Esophagus muscularis mucosa (tissue), 4 donors: ENCODE measurements around the gene RGS19. TPM values are rescaled to one million over a fixed set of nuclear protein-coding genes. Genes with fewer than 3 reads are reported as not detected.

Experiments
- DNase-seq: peaks from one replicate; pipeline ENCODE4 v3.0.0-alpha.2; 2017; ENCODE audit errors: extremely low spot score
- H3K27ac ChIP-seq, 4 donors: fragments of 200-600 bp; sonication (generic); replicated peaks in 1 of 4; 1 replicate in 3 of 4; 2 replicates in 1 of 4; pipeline ENCODE4 v1.5.1; 2016 to 2019; ENCODE audit warnings: mild to moderate bottlenecking in 1 of 4
- H3K27me3 ChIP-seq, 4 donors: fragments of 200-600 bp; sonication (generic); one replicate each; pipeline versions ENCODE4 v1.5.1 to v1.6.0; 2016 to 2019
- H3K36me3 ChIP-seq, 4 donors: fragments of 200-600 bp; sonication (generic); one replicate each; pipeline ENCODE4 v1.5.1; 2016 to 2019
- H3K4me1 ChIP-seq, 4 donors: fragments of 200-600 bp; sonication (generic); one replicate each; pipeline ENCODE4 v1.5.1; 2016 to 2019
- H3K4me3 ChIP-seq, 4 donors: fragments of 200-600 bp; sonication (generic); 1 replicate in 2 of 4; 2 replicates in 2 of 4; pipeline ENCODE4 v1.5.1; 2016 to 2019; ENCODE audit warnings: mild to moderate bottlenecking in 4 of 4, moderate library complexity in 1 of 4
- H3K9me3 ChIP-seq, 4 donors: fragments of 200-600 bp; sonication (generic); 1 replicate in 3 of 4; 2 replicates in 1 of 4; pipeline ENCODE4 v1.5.1; 2016 to 2019
- CTCF ChIP-seq, 3 experiments: fragments of 200-600 bp in 2 of 3; fragments of 450-650 bp in 1 of 3; sonication (generic) in 2 of 3; IDR thresholded peaks; one replicate each; pipeline ENCODE4 v1.5.1; 2017 to 2019; ENCODE audit warnings: antibody characterized with exemption in 3 of 3, mild to moderate bottlenecking in 2 of 3, moderate library complexity in 1 of 3
- EP300 ChIP-seq: sonication (generic); formaldehyde crosslinking; IDR thresholded peaks from one replicate; pipeline ENCODE4 v1.6.1; 2017; ENCODE audit warnings: antibody characterized with exemption
- POLR2A ChIP-seq: fragments of 450-650 bp; IDR thresholded peaks from one replicate; pipeline ENCODE4 v1.6.1; 2017; ENCODE audit warnings: antibody characterized with exemption, moderate library complexity, mild to moderate bottlenecking, low read depth
- POLR2AphosphoS5 ChIP-seq, 2 donors: sonication (generic); formaldehyde crosslinking; IDR thresholded peaks; one replicate each; pipeline ENCODE4 v1.6.1; 2017; ENCODE audit warnings: antibody characterized with exemption in 2 of 2
- WGBS: methylation state at CpG from one replicate; pipeline ENCODE4 v1.1.5; 2018; 5-methylcytosine and 5-hydroxymethylcytosine counted together
- intact Hi-C: fragments of 100-400 bp; cut with DNase I; formaldehyde crosslinking; loops from one replicate; pipeline ENCODE4 v1.15.1; 2023
- total RNA-seq, 4 donors: library from RNA; depleted of rRNA; stranded (reverse); fragments of >200 nt; gene quantifications; one replicate each; pipeline versions ENCODE4 v1.1.0 to v1.2.1, GENCODE V29; 2016

The RGS19 gene
- total RNA-seq, 4 donors from 2014 or later: 11.4 to 17.7 (median 12.7) TPM

GRCh38 chr20:64110411-64111068 is 31.2 kb upstream of the RGS19 start:
- WGBS: 95% methylated on average over 4 of the region's 10 CpGs
- no peak overlapping the region for H3K27ac ChIP-seq
- H3K4me3 ChIP-seq: no peak overlapping the region
- H3K9me3 ChIP-seq: no peaks in the 10 kb centered on the region
- TF ChIP-seq EP300: no peak
- TF ChIP-seq CTCF (IDR thresholded peaks at IDR 0.05): no peak
- TF ChIP-seq POLR2A: no peak
- no peak for TF ChIP-seq POLR2AphosphoS5 (IDR thresholded peaks at IDR 0.05)
- intact Hi-C loops: no loop called here
- peaks cover 0 to 32% (median 0%) of the 10 kb centered on the region in 4 donors for H3K27me3 ChIP-seq
- no peak for DNase-seq
- H3K36me3 ChIP-seq: no peaks in the 10 kb centered on the region
- H3K4me1 ChIP-seq: no peaks in the 10 kb centered on the region

- no peak for DNase-seq
- Histone ChIP-seq H3K4me1 (no peaks in the 10 kb centered on the region), H3K4me3 (no peak overlapping the region), H3K27ac (no peak overlapping the region), H3K27me3 (peaks cover 0 to 36% (median 0%) of the 10 kb centered on the region in 4 donors), H3K9me3 (no peaks in the 10 kb centered on the region), H3K36me3 (no peaks in the 10 kb centered on the region)
- WGBS: 40% methylated on average over 2 of the region's 16 CpGs
- no peak for TF ChIP-seq CTCF (IDR thresholded peaks at IDR 0.05)
- no peak for TF ChIP-seq EP300
- no peak for TF ChIP-seq POLR2A
- TF ChIP-seq POLR2AphosphoS5 (IDR thresholded peaks at IDR 0.05): no peak
- intact Hi-C loops: no loop called here
Observed at GRCh38 chr20:64109831-64110391, 30.6 kb upstream of the RGS19 start.

- WGBS: 78% methylated on average over 15 of the region's 26 CpGs
- Histone ChIP-seq H3K27me3 (peaks cover 0 to 45% (median 0%) of the 10 kb centered on the region in 4 donors), H3K36me3 (no peaks in the 10 kb centered on the region), H3K4me1 (no peaks in the 10 kb centered on the region), H3K27ac (no peak overlapping the region), H3K4me3 (no peak overlapping the region), H3K9me3 (no peaks in the 10 kb centered on the region)
- DNase-seq: no peak
- TF ChIP-seq EP300 (no peak), POLR2A (no peak), CTCF (IDR thresholded peaks at IDR 0.05) (no peak), POLR2AphosphoS5 (IDR thresholded peaks at IDR 0.05) (no peak)
- intact Hi-C loops: no loop called here
Observed at GRCh38 chr20:64108731-64109681, 29.7 kb upstream of the RGS19 start.

GRCh38 chr20:64107736-64108457 is 28.6 kb upstream of the RGS19 start:
- Histone ChIP-seq H3K4me1 (no peaks in the 10 kb centered on the region), H3K9me3 (no peaks in the 10 kb centered on the region), H3K36me3 (no peaks in the 10 kb centered on the region), H3K27ac (no peak overlapping the region), H3K27me3 (peaks cover 0 to 56% (median 1%) of the 10 kb centered on the region in 4 donors), H3K4me3 (no peak overlapping the region)
- intact Hi-C loops: no loop called here
- no peak for DNase-seq
- 56% methylated on average over 17 of the region's 19 CpGs for WGBS
- TF ChIP-seq POLR2AphosphoS5 (IDR thresholded peaks at IDR 0.05) (no peak), EP300 (no peak), CTCF (IDR thresholded peaks at IDR 0.05) (no peak), POLR2A (no peak)
